Stimulated activated naive B cell treated with anti-CD40 and anti-IgM and Interleukin-4, amounts not matched to agents 10 μg/mL and 1 μg/mL and 100 μg/mL, for 72 hours (primary cell): ENCODE results near the gene SYT9.
A peak's percentile ranks its signal among the peaks of the same experiment; 100 is the strongest.

Experiments used
- ATAC-seq, 2 donors: fragments of 150-1000 bp; cut with Tn5 transposase; replicated peaks; 2 replicates each; pipeline ENCODE4 v1.10.0; 2021; ENCODE audit warnings: moderate library complexity in 1 of 2
- DNase-seq: peaks from one replicate; pipeline ENCODE4 v3.0.0; 2021
- H3K27ac Mint-ChIP-seq: one replicate; pipeline ENCODE4 v1.8.0; 2022; ENCODE audit warnings: mild to moderate bottlenecking, mixed read lengths
- H3K27me3 Mint-ChIP-seq, 2 donors: one replicate each; pipeline ENCODE4 v1.8.0; 2022; ENCODE audit warnings: mixed read lengths in 2 of 2
- H3K36me3 Mint-ChIP-seq, 2 donors: one replicate each; pipeline ENCODE4 v1.8.0; 2022; ENCODE audit warnings: mixed read lengths in 2 of 2, mild to moderate bottlenecking in 1 of 2
- H3K4me1 Mint-ChIP-seq, 2 donors: one replicate each; pipeline ENCODE4 v1.8.0; 2022; ENCODE audit warnings: mixed read lengths in 2 of 2, mild to moderate bottlenecking in 1 of 2
- H3K4me3 Mint-ChIP-seq, 2 donors: one replicate each; pipeline ENCODE4 v1.8.0; 2022; ENCODE audit warnings: mild to moderate bottlenecking in 2 of 2, mixed read lengths in 2 of 2, moderate library complexity in 1 of 2
- H3K9me3 Mint-ChIP-seq, 2 donors: one replicate each; pipeline ENCODE4 v1.8.0; 2022; ENCODE audit warnings: mixed read lengths in 2 of 2, mild to moderate bottlenecking in 1 of 2

Gene SYT9

GRCh38 chr11:7436146-7436545 is 184.4 kb downstream of the SYT9 start:
- peak overlapping the region in 1 of 2 donors; percentile 7 for H3K4me3 Mint-ChIP-seq
- no peak for DNase-seq
- peak overlapping the region; percentile 84 for H3K27ac Mint-ChIP-seq
- H3K27me3 Mint-ChIP-seq, result no peaks in the 10 kb centered on the region
- peaks cover 9 to 14% of the 10 kb centered on the region in 2 donors for H3K4me1 Mint-ChIP-seq
- H3K9me3 Mint-ChIP-seq, result no peaks in the 10 kb centered on the region
- H3K36me3 Mint-ChIP-seq, result peaks cover 6 to 21% of the 10 kb centered on the region in 2 donors
- ATAC-seq, result no peak

- H3K9me3 Mint-ChIP-seq, result no peaks in the 10 kb centered on the region
Observed at GRCh38 chr11:7436657-7437056, 185.0 kb downstream of the SYT9 start.

GRCh38 chr11:7437696-7438095 is 186.0 kb downstream of the SYT9 start:
- Mint-ChIP-seq H3K27me3 (no peaks in the 10 kb centered on the region), H3K36me3 (peaks cover 6 to 21% of the 10 kb centered on the region in 2 donors), H3K27ac (no peak overlapping the region), H3K4me3 (no peak overlapping the region), H3K9me3 (no peaks in the 10 kb centered on the region), H3K4me1 (peaks cover 9 to 14% of the 10 kb centered on the region in 2 donors)
- no peak for DNase-seq
- no peak for ATAC-seq

More at GRCh38 chr11:7436657-7437056, 185.0 kb downstream of the SYT9 start:
- peaks cover 9 to 14% of the 10 kb centered on the region in 2 donors for H3K4me1 Mint-ChIP-seq
- H3K27me3 Mint-ChIP-seq, result no peaks in the 10 kb centered on the region
- H3K36me3 Mint-ChIP-seq, result peaks cover 6 to 21% of the 10 kb centered on the region in 2 donors
- peak overlapping the region; percentile 30 to 57 for H3K4me3 Mint-ChIP-seq
- ATAC-seq (peak; percentile 90 to 94), DNase-seq (peak; percentile 11)
- peak overlapping the region; percentile 84 for H3K27ac Mint-ChIP-seq

GRCh38 chr11:7439746-7440320 is 188.1 kb downstream of the SYT9 start:
- Mint-ChIP-seq H3K36me3 (peaks cover 0 to 18% of the 10 kb centered on the region in 2 donors), H3K9me3 (no peaks in the 10 kb centered on the region), H3K27ac (no peak overlapping the region), H3K4me3 (no peak overlapping the region), H3K4me1 (peaks cover 9 to 14% of the 10 kb centered on the region in 2 donors), H3K27me3 (no peaks in the 10 kb centered on the region)
- ATAC-seq, result no peak
- DNase-seq, result no peak

- DNase-seq (peak; percentile 45), ATAC-seq (peak; percentile 89 to 95)
- Mint-ChIP-seq H3K4me3 (no peak overlapping the region), H3K4me1 (no peaks in the 10 kb centered on the region), H3K36me3 (peaks cover 0 to 18% of the 10 kb centered on the region in 2 donors), H3K9me3 (no peaks in the 10 kb centered on the region), H3K27ac (no peak overlapping the region), H3K27me3 (no peaks in the 10 kb centered on the region)
Observed at GRCh38 chr11:7442588-7443215, 191.0 kb downstream of the SYT9 start.

GRCh38 chr11:7444091-7444981 is 192.6 kb downstream of the SYT9 start:
- ATAC-seq, result no peak
- no peak for DNase-seq
- Mint-ChIP-seq H3K9me3 (no peaks in the 10 kb centered on the region), H3K36me3 (peaks cover 0 to 14% of the 10 kb centered on the region in 2 donors), H3K4me3 (no peak overlapping the region), H3K27me3 (no peaks in the 10 kb centered on the region), H3K27ac (no peak overlapping the region), H3K4me1 (peaks cover 1 to 3% of the 10 kb centered on the region in 2 donors)

GRCh38 chr11:7445564-7445963 is 193.9 kb downstream of the SYT9 start:
- no peaks in the 10 kb centered on the region for H3K9me3 Mint-ChIP-seq
- H3K36me3 Mint-ChIP-seq, result peaks cover 0 to 7% of the 10 kb centered on the region in 2 donors
- DNase-seq (no peak), ATAC-seq (no peak)
- H3K4me3 Mint-ChIP-seq, result no peak overlapping the region
- H3K27ac Mint-ChIP-seq, result peak overlapping the region; percentile 42
- no peaks in the 10 kb centered on the region for H3K27me3 Mint-ChIP-seq
- peaks cover 2 to 10% of the 10 kb centered on the region in 2 donors for H3K4me1 Mint-ChIP-seq

GRCh38 chr11:7448201-7448600 is 196.5 kb downstream of the SYT9 start:
- peaks cover 2 to 10% of the 10 kb centered on the region in 2 donors for H3K4me1 Mint-ChIP-seq
- no peaks in the 10 kb centered on the region for H3K9me3 Mint-ChIP-seq
- peaks cover 0 to 4% of the 10 kb centered on the region in 2 donors for H3K36me3 Mint-ChIP-seq
- no peak for ATAC-seq
- H3K4me3 Mint-ChIP-seq, result no peak overlapping the region
- no peak for DNase-seq
- H3K27me3 Mint-ChIP-seq, result no peaks in the 10 kb centered on the region
- H3K27ac Mint-ChIP-seq, result no peak overlapping the region

- peaks cover 0 to 7% of the 10 kb centered on the region in 2 donors for H3K36me3 Mint-ChIP-seq
- ATAC-seq (peak in 1 of 2 donors; percentile 34), DNase-seq (no peak)
- H3K9me3 Mint-ChIP-seq, result no peaks in the 10 kb centered on the region
- H3K4me3 Mint-ChIP-seq, result no peak overlapping the region
- H3K27ac Mint-ChIP-seq, result peak overlapping the region; percentile 1
- no peaks in the 10 kb centered on the region for H3K27me3 Mint-ChIP-seq
- peaks cover 2 to 10% of the 10 kb centered on the region in 2 donors for H3K4me1 Mint-ChIP-seq
Observed at GRCh38 chr11:7449211-7449840, 197.6 kb downstream of the SYT9 start.

- H3K27me3 Mint-ChIP-seq, result no peaks in the 10 kb centered on the region
- H3K9me3 Mint-ChIP-seq, result no peaks in the 10 kb centered on the region
- DNase-seq (no peak), ATAC-seq (no peak)
- no peak overlapping the region for H3K4me3 Mint-ChIP-seq
- H3K4me1 Mint-ChIP-seq, result peaks cover 2 to 10% of the 10 kb centered on the region in 2 donors
- H3K36me3 Mint-ChIP-seq, result peaks cover 0 to 5% of the 10 kb centered on the region in 2 donors
- no peak overlapping the region for H3K27ac Mint-ChIP-seq
Observed at GRCh38 chr11:7449841-7450214, 198.1 kb downstream of the SYT9 start.

- H3K27ac Mint-ChIP-seq, result peak overlapping the region; percentile 81
- DNase-seq (no peak), ATAC-seq (no peak)
- H3K4me3 Mint-ChIP-seq, result no peak overlapping the region
- no peaks in the 10 kb centered on the region for H3K27me3 Mint-ChIP-seq
- H3K4me1 Mint-ChIP-seq, result peaks cover 2 to 10% of the 10 kb centered on the region in 2 donors
- H3K9me3 Mint-ChIP-seq, result no peaks in the 10 kb centered on the region
- peaks cover 0 to 5% of the 10 kb centered on the region in 2 donors for H3K36me3 Mint-ChIP-seq
Observed at GRCh38 chr11:7450836-7451235, 199.1 kb downstream of the SYT9 start.

- H3K9me3 Mint-ChIP-seq, result no peaks in the 10 kb centered on the region
- no peak for ATAC-seq
- H3K4me1 Mint-ChIP-seq, result peaks cover 2 to 10% of the 10 kb centered on the region in 2 donors
- H3K4me3 Mint-ChIP-seq, result no peak overlapping the region
- peaks cover 0 to 8% of the 10 kb centered on the region in 2 donors for H3K36me3 Mint-ChIP-seq
- H3K27me3 Mint-ChIP-seq, result no peaks in the 10 kb centered on the region
- DNase-seq, result no peak
- no peak overlapping the region for H3K27ac Mint-ChIP-seq
Observed at GRCh38 chr11:7451520-7451919, 199.8 kb downstream of the SYT9 start.

GRCh38 chr11:7451952-7452494 is 200.3 kb downstream of the SYT9 start:
- no peaks in the 10 kb centered on the region for H3K9me3 Mint-ChIP-seq
- no peaks in the 10 kb centered on the region for H3K27me3 Mint-ChIP-seq
- no peak for ATAC-seq
- H3K4me1 Mint-ChIP-seq, result peaks cover 2 to 10% of the 10 kb centered on the region in 2 donors
- no peak overlapping the region for H3K4me3 Mint-ChIP-seq
- H3K27ac Mint-ChIP-seq, result no peak overlapping the region
- no peak for DNase-seq
- peaks cover 4 to 11% of the 10 kb centered on the region in 2 donors for H3K36me3 Mint-ChIP-seq

GRCh38 chr11:7454854-7455253 is 203.2 kb downstream of the SYT9 start:
- Mint-ChIP-seq H3K27me3 (no peaks in the 10 kb centered on the region), H3K27ac (no peak overlapping the region), H3K36me3 (peaks cover 17 to 20% of the 10 kb centered on the region in 2 donors), H3K4me3 (no peak overlapping the region), H3K9me3 (no peaks in the 10 kb centered on the region), H3K4me1 (peaks cover 0 to 2% of the 10 kb centered on the region in 2 donors)
- DNase-seq (no peak), ATAC-seq (no peak)
